GM12801 (cell line): ENCODE data around the gene TMEM97.

Experiments
- TF ChIP-seq, protein P1 (sequence below): IDR thresholded peaks from one replicate; pipeline ENCODE4 v1.5.1; 2011; ENCODE audit warnings: control low read depth; ENCODE audit not compliant: insufficient read length; ENCODE audit errors: extremely low read depth

TMEM97 gene

DNA sequence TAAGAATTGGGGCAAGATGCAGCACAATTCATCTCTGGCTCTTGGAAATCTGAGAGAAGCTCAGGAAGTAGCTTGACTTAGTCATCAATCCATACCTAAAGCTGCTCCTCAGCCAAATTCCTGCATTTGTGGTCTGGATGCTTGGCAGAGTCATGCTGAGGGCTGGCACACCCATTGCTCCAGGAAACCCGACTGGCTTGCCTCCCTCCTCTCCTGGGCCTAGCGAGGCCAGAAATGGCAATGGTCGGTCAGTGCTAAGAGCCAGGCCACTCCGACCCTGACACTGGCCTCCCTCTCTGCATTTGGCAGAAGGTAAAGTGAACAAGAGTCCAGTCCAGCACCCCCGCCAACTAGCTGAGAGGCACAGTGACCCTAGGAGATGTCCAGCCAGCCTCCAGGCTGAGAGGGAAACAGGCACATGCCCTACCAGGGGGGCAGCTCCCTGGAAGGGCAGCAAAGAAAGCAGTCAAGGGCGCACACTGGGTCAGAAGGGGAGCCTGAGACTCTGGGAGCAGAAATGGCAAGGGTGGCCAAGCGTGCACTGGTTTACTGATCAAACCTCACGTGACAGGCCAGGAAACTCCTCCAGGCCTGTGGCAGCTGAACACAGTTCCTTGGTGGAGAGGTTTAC is 28.4 kb downstream of the TMEM97 start:
- TF ChIP-seq, protein P1, sequence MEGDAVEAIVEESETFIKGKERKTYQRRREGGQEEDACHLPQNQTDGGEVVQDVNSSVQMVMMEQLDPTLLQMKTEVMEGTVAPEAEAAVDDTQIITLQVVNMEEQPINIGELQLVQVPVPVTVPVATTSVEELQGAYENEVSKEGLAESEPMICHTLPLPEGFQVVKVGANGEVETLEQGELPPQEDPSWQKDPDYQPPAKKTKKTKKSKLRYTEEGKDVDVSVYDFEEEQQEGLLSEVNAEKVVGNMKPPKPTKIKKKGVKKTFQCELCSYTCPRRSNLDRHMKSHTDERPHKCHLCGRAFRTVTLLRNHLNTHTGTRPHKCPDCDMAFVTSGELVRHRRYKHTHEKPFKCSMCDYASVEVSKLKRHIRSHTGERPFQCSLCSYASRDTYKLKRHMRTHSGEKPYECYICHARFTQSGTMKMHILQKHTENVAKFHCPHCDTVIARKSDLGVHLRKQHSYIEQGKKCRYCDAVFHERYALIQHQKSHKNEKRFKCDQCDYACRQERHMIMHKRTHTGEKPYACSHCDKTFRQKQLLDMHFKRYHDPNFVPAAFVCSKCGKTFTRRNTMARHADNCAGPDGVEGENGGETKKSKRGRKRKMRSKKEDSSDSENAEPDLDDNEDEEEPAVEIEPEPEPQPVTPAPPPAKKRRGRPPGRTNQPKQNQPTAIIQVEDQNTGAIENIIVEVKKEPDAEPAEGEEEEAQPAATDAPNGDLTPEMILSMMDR, result no peak

DNA sequence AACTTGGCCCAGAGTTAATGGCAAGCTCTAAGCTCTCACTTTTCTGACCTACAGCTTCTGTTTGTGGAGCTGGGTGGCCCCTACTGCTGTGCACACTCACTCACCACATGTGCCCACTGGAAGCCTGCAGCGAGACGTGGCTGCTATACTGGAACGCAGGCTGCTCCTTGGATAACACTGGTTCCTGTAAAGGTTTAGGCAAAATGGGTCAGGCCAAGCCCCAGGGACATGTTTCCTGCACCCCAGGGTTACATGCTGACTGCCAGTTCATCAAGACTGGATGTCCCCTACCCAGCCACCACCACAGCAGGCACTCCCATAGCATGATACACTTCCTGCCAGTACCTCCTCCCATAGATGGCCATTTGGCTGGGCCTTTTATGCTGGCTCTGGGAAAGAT is 30.0 kb downstream of the TMEM97 start:
- TF ChIP-seq, protein P1, result no peak

DNA sequence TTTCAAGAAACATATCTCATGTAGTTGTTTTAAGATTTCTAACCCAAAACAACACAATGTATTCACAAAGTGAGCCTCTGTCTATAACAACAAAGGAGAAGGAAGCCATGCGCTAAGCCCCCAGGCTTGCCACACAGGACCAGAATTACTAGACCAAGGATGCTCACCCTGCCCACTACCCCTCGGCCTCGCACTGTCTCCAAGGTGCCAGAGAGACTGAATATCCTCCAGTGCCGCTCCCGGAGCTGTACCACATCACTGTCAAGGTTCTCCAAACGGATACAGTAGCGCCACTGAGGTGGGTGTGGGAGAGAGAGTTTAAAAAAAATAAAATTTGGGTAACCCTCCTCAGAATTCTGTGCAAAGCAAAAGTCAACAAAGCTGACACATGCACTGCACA is 31.3 kb downstream of the TMEM97 start:
- TF ChIP-seq, protein P1, result no peak

DNA sequence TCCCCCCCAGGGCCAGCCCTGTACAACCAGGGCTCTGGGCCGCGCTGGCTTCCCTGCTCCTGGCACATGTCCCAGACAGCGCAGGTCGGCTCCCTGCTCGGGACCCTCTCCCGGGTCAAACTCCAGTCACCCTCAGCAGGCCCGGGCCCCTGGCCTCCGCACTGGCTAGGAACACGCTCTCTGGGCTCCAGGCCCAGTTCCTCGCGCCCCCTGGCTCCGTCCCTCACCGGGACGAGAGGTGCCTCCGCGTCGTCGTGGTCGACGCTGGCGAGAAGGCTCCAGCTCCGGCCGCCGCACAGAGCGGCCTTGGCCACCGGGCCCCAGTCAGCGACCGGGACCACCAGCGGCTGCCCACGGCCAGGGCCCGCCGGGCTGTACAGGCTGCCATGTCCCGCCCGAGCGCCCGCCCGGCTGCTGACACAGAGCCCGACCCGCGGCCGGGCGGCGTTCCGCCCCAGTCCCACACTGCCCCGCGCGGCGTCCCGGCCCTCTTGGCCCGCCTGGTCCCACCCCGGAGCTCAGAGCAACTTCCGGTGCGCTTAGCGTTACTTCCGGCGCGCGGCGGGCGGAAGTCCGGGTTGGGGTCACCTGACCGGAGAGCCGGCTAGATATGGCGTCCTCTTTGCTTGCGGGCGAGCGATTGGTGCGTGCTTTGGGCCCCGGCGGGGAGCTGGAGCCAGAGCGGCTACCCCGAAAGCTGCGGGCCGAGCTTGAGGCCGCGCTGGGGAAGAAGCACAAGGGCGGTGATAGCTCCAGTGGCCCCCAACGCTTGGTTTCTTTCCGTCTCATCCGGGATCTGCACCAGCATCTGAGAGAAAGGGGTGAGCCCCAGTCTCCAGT is 38.3 kb downstream of the TMEM97 start, which contains the start of gene POLDIP2:
TSS of gene POLDIP2 (minus strand) at position 467 of the 840 bp plus-strand sequence. CDS start at position 388, 79 bp downstream.
- TF ChIP-seq, protein P1, result no peak

DNA sequence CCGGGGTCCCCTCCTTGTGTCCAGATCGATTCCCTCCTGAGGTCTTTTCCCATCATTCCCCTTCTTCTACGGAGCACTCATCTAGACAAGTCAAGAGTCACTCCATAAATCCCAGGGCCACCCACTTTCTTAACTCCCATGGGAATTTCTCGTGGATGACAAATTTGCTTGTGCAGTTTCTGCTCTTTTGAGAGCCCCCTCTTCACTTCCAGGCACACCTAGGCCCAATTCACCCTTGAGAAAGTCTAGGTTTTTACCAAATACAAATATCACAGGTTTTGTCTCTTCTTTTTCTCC is 38.8 kb downstream of the TMEM97 start:
- TF ChIP-seq, protein P1, result no peak

DNA sequence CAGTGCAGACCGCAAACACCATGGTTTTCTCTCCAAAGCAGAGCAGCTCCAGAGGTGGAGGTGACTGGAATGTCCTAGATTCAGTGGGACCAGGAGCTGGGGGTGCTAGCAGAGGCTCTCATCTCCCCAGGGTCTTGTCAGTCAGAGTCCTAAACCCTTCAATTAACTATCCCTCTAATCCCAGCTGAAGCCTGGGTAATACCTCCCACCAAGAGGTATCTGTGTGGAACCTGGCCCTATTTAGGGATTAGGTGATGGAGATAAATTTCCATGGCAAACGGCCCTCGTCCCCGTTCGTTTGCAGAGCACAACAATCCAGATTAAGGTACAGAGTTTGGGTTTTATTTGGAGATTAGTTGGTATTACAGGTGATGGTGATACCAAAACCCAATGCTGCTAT is 44.2 kb downstream of the TMEM97 start:
- TF ChIP-seq, protein P1, result no peak

DNA sequence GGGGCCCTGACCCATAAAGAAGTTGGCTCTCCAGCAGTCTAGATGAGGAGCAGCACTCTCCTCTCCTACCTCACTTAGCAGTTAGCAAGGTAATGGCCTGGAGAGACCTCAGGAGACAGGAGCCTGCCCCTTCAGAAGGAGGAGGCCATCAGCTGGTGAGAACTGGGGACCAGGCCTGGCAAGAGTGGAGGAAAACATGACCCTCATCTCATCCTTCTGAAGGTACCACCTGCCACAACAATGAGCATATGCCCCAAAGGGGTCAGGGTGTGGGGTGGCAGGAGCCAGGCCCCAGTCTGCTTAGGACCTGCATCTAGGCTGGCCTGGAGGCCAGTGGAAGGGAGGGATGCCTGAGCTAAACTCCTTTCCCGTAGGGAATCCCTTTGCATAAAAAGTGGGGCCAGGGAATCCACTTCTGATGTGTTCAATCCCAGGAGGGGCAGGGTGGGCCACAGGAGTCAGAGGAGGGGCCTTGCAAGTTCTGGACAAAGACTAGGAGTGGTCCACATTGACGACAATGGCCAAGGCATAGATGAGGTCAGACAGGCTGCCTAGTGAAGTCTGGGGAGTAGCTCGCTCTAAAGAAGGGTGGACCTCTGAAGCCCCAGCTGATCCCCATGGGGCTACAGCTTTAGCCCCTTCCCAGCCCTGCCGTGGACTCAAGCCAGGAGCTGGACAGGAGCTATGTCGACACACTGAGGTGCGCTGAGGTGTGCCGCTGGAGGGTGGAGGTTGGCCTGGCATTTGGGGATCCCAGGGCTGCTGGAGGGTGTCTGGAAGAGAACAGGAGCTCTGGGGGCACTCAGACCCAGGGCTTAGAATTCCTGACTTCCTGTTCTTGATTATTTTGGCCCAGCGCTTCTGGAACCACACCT is 45.0 kb downstream of the TMEM97 start:
- TF ChIP-seq, protein P1, result no peak
